Measurements from ENCODE around the gene SLC2A2. TPM values are rescaled to one million over a fixed set of nuclear protein-coding genes. Genes with fewer than 3 reads are reported as not detected.

SLC2A2 gene
- total RNA-seq, 1 experiment from 2014 or later = not detected

- no peak for ATAC-seq
- Mint-ChIP-seq H3K27me3 (ENCODE audit: low read depth) (no peaks in the 10 kb centered on the region), H3K27ac (no peak overlapping the region), H3K9me3 (no peaks in the 10 kb centered on the region), H3K4me3 (no peak overlapping the region), H3K4me1 (peaks cover 19% of the 10 kb centered on the region), H3K36me3 (peaks cover 41% of the 10 kb centered on the region)
- CTCF ChIA-PET = no interaction called here
- DNase-seq (ENCODE audit: low spot score) = no peak
- POLR2A ChIA-PET = no interaction called here
- TF ChIP-seq PRRX2 (CRISPR knock-in tag; IDR thresholded peaks at IDR 0.05) = no peak
- no peak for TF ChIP-seq IRF2 (CRISPR knock-in tag; IDR thresholded peaks at IDR 0.05; ENCODE audit: borderline replicate concordance, low read depth)
- TF ChIP-seq RORB (CRISPR knock-in tag; IDR thresholded peaks at IDR 0.05) = no peak
- TF ChIP-seq TP53 (CRISPR knock-in tag; IDR thresholded peaks at IDR 0.05) = no peak
- TF ChIP-seq, protein P1, sequence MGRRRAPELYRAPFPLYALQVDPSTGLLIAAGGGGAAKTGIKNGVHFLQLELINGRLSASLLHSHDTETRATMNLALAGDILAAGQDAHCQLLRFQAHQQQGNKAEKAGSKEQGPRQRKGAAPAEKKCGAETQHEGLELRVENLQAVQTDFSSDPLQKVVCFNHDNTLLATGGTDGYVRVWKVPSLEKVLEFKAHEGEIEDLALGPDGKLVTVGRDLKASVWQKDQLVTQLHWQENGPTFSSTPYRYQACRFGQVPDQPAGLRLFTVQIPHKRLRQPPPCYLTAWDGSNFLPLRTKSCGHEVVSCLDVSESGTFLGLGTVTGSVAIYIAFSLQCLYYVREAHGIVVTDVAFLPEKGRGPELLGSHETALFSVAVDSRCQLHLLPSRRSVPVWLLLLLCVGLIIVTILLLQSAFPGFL (CRISPR knock-in tag; IDR thresholded peaks at IDR 0.05; ENCODE audit: borderline replicate concordance) = no peak
- no peak for TF ChIP-seq STAT6 (CRISPR knock-in tag; conservative IDR thresholded peaks at IDR 0.05; ENCODE audit: low read depth)
- TF ChIP-seq ZBTB21 (CRISPR knock-in tag; IDR thresholded peaks at IDR 0.05; ENCODE audit: borderline replicate concordance) = no peak
- TF ChIP-seq FOXJ3 (CRISPR knock-in tag; IDR thresholded peaks at IDR 0.05; ENCODE audit: borderline replicate concordance) = no peak
- no peak for TF ChIP-seq ZNF317 (CRISPR knock-in tag; IDR thresholded peaks at IDR 0.05; ENCODE audit: borderline replicate concordance, low read depth)
These were observed 39.2 kb upstream of the SLC2A2 start for GRCh38 chr3:171065732-171066131.

DNA sequence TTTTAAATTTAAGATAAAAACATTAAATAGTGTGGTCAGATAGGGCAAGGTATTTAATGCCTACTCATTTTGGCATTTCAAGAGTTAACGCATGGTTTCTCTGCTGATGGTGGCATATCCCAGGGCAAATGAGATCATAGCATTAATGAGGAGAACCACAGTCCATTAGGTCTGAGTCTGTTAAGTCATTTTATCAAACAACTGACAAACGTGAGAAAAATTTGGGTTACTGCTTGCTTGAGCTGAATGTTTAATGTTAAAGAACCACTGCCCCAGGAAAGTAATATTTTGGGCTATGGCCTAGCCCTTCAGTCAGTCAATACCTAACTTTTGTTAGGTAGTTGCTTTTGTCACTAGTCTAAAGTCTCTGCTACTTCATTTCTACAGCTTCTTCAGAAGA, 37.9 kb upstream of the SLC2A2 start:
- ATAC-seq (no peak), DNase-seq (ENCODE audit: low spot score) (no peak)
- TF ChIP-seq ZNF138 (CRISPR knock-in tag; conservative IDR thresholded peaks at IDR 0.05) = no peak
- no peak for TF ChIP-seq MAX (CRISPR knock-in tag; IDR thresholded peaks at IDR 0.05)
- TF ChIP-seq PRDM15 (CRISPR knock-in tag; IDR thresholded peaks at IDR 0.05) = no peak
- TF ChIP-seq ZNF232 (CRISPR knock-in tag; IDR thresholded peaks at IDR 0.05) = no peak
- no peak for TF ChIP-seq ZBTB21 (CRISPR knock-in tag; IDR thresholded peaks at IDR 0.05; ENCODE audit: borderline replicate concordance)
- no peak for TF ChIP-seq TP53 (CRISPR knock-in tag; IDR thresholded peaks at IDR 0.05)
- TF ChIP-seq NR2C2 (CRISPR knock-in tag; IDR thresholded peaks at IDR 0.05) = no peak
- TF ChIP-seq FOXK1 (CRISPR knock-in tag; IDR thresholded peaks at IDR 0.05) = no peak
- TF ChIP-seq, protein P2, sequence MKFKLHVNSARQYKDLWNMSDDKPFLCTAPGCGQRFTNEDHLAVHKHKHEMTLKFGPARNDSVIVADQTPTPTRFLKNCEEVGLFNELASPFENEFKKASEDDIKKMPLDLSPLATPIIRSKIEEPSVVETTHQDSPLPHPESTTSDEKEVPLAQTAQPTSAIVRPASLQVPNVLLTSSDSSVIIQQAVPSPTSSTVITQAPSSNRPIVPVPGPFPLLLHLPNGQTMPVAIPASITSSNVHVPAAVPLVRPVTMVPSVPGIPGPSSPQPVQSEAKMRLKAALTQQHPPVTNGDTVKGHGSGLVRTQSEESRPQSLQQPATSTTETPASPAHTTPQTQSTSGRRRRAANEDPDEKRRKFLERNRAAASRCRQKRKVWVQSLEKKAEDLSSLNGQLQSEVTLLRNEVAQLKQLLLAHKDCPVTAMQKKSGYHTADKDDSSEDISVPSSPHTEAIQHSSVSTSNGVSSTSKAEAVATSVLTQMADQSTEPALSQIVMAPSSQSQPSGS (CRISPR knock-in tag; IDR thresholded peaks at IDR 0.05; ENCODE audit: borderline replicate concordance, low read depth) = no peak
- no peak for TF ChIP-seq FOXJ3 (CRISPR knock-in tag; IDR thresholded peaks at IDR 0.05; ENCODE audit: borderline replicate concordance)
- TF ChIP-seq STAT6 (CRISPR knock-in tag; conservative IDR thresholded peaks at IDR 0.05; ENCODE audit: low read depth) = no peak
- TF ChIP-seq ESRRA (CRISPR knock-in tag; IDR thresholded peaks at IDR 0.05; ENCODE audit: borderline replicate concordance) = no peak
- Mint-ChIP-seq H3K27ac (no peak overlapping the region), H3K9me3 (no peaks in the 10 kb centered on the region), H3K36me3 (peaks cover 39% of the 10 kb centered on the region), H3K27me3 (ENCODE audit: low read depth) (no peaks in the 10 kb centered on the region), H3K4me3 (no peak overlapping the region), H3K4me1 (peaks cover 19% of the 10 kb centered on the region)
- CTCF ChIA-PET = no interaction called here
- POLR2A ChIA-PET = no interaction called here
